Measurements from ENCODE around the gene PRR7.

The PRR7 gene

DNA sequence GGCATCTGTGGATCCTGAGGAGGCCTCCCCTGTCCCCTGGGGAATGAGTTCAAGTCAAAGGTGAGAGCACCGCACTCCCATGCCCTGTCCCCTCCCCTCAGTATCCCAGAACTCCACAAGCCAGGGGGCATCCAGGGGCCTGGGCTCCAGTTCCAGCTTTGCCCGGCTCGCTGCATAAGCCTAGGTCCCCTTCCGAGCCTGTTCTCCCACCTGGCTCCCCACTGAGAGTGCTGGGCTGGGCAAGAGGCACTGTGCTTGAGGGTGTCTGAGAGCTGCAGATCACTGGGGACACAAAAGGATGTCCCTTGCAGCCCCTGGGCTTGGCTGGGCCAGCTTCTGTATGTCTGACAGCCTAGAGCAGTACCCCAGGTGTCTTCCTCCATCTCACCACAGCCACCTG, 58.5 kb downstream of the PRR7 start (continued):
- no peak for TF ChIP-seq ZNF580 (tag by site-specific recombination; IDR thresholded peaks at IDR 0.05)
